Naive thymus-derived CD4-positive, alpha-beta T cell (primary cell): ENCODE results near the gene TMEM117. TPM values are rescaled to one million over a fixed set of nuclear protein-coding genes. Genes with fewer than 3 reads are reported as not detected.

Experiments
- ATAC-seq: fragments of 150-1000 bp; cut with Tn5 transposase; 2 replicates; pipeline ENCODE4 v1.10.0; 2021; ENCODE audit warnings: mild to moderate bottlenecking, moderate library complexity
- CTCF ChIA-PET: fragments of 350-600 bp; sonication (Branson Sonifier 250); formaldehyde crosslinking; loops from one replicate; lab custom pipeline; 2021; ENCODE audit warnings: antibody characterized with exemption; lab: Charles Lee
- POLR2A ChIA-PET: fragments of 350-600 bp; sonication (Branson Sonifier 250); formaldehyde crosslinking; loops from one replicate; lab custom pipeline; 2021; ENCODE audit warnings: antibody characterized with exemption, inconsistent platforms; lab: Charles Lee
- DNase-seq, 9 donors: peaks; one replicate each; pipeline versions ENCODE4 v3.0.0 to v3.0.0-alpha.2; 2020 to 2022; ENCODE audit warnings: mixed read lengths in 1 of 9
- H3K27ac ChIP-seq: one replicate; pipeline ENCODE4 v1.7.0; 2013; ENCODE audit warnings: mild to moderate bottlenecking, low read depth, low read length, moderate library complexity
- H3K27me3 ChIP-seq, 2 donors: one replicate each; pipeline ENCODE4 v1.7.0; 2013; ENCODE audit warnings: low read length in 2 of 2, mild to moderate bottlenecking in 2 of 2, moderate library complexity in 2 of 2; ENCODE audit not compliant: control insufficient read depth in 2 of 2, insufficient read depth in 2 of 2
- H3K36me3 ChIP-seq, 3 experiments: 1 replicate in 2 of 3; 2 replicates in 1 of 3; pipeline ENCODE4 v1.7.0; 2013; ENCODE audit warnings: low read length in 3 of 3, mild to moderate bottlenecking in 3 of 3, moderate library complexity in 1 of 3; ENCODE audit not compliant: insufficient read depth in 3 of 3, control insufficient read depth in 2 of 3
- H3K4me1 ChIP-seq, 2 donors: one replicate each; pipeline ENCODE4 v1.7.0; 2013; ENCODE audit warnings: low read length in 2 of 2, mild to moderate bottlenecking in 2 of 2, moderate library complexity in 1 of 2; ENCODE audit not compliant: control insufficient read depth in 2 of 2, insufficient read depth in 2 of 2
- H3K4me3 ChIP-seq: 2 replicates; pipeline ENCODE4 v1.7.0; 2013; ENCODE audit warnings: mild to moderate bottlenecking, low read length
- H3K9me3 ChIP-seq, 3 experiments: 1 replicate in 2 of 3; 2 replicates in 1 of 3; pipeline ENCODE4 v1.7.0; 2013; ENCODE audit warnings: low read length in 3 of 3; ENCODE audit not compliant: control insufficient read depth in 2 of 3
- H3K27ac Mint-ChIP-seq, 9 donors: one replicate each; pipeline ENCODE4 v1.8.0; 2020 to 2022; ENCODE audit warnings: mixed read lengths in 9 of 9, mild to moderate bottlenecking in 8 of 9, moderate library complexity in 5 of 9, inconsistent platforms in 2 of 9
- H3K27me3 Mint-ChIP-seq, 5 donors: one replicate each; pipeline ENCODE4 v1.8.0; 2021 to 2022; ENCODE audit warnings: mixed read lengths in 5 of 5, mild to moderate bottlenecking in 1 of 5
- H3K36me3 Mint-ChIP-seq, 5 donors: one replicate each; pipeline ENCODE4 v1.8.0; 2020 to 2022; ENCODE audit warnings: mixed read lengths in 5 of 5, mild to moderate bottlenecking in 3 of 5, inconsistent platforms in 1 of 5
- H3K4me1 Mint-ChIP-seq, 7 donors: one replicate each; pipeline ENCODE4 v1.8.0; 2020 to 2022; ENCODE audit warnings: mixed read lengths in 7 of 7, mild to moderate bottlenecking in 3 of 7, inconsistent platforms in 1 of 7
- H3K4me3 Mint-ChIP-seq, 10 donors: one replicate each; pipeline ENCODE4 v1.8.0; 2020 to 2022; ENCODE audit warnings: mild to moderate bottlenecking in 10 of 10, mixed read lengths in 10 of 10, moderate library complexity in 6 of 10, inconsistent platforms in 2 of 10
- H3K9me3 Mint-ChIP-seq, 11 donors: one replicate each; pipeline ENCODE4 v1.8.0; 2020 to 2022; ENCODE audit warnings: mixed read lengths in 11 of 11, mild to moderate bottlenecking in 4 of 11, inconsistent platforms in 1 of 11, moderate library complexity in 1 of 11
- intact Hi-C, 2 donors: fragments of 100-400 bp; cut with micrococcal nuclease; formaldehyde crosslinking; loops; one replicate each; pipeline ENCODE4 v1.15.1; 2023
- polyA plus RNA-seq, 2 donors: library from polyadenylated mRNA; unstranded; fragments of 300-500 nt; fragmentation: Illumina TruSeq; gene quantifications; one replicate each; pipeline ENCODE4 v1.2.3, GENCODE V29; 2021
- total RNA-seq, 6 experiments: library from RNA in 5 of 6; stranded (reverse) in 5 of 6; gene quantifications; 1 replicate in 5 of 6; 2 replicates in 1 of 6; pipeline ENCODE4 v1.2.3 and lab custom pipeline; 2021 to 2026

Gene TMEM117
- total and polyA plus RNA-seq, 7 experiments from 2014 or later: 0.31 to 6.6 (median 4.2) TPM

DNA sequence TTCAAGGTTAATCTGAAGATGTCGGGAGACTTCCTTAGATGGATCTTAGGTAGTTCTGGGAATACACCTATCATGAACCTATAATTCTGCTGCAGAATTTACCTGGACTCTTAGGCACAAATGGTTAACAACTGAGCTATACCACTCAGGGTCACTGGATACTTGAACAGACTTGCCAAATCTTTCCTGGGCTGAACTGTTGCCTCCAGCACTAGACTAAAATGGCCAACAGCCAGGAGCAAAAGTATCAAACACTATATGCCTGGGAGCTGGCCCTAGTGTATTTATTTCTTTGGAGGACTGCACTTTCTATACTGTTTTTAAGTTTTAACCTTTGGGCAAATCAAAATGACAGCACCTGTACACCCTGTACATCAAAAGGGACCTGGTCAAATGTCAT lies 252.8 kb downstream of the TMEM117 start:
- H3K4me3 ChIP-seq: no peak overlapping the region
- H3K4me1 ChIP-seq: no peaks in the 10 kb centered on the region
- H3K36me3 ChIP-seq: no peaks in the 10 kb centered on the region
- Mint-ChIP-seq H3K27ac (no peak overlapping the region), H3K4me3 (no peak overlapping the region), H3K27me3 (no peaks in the 10 kb centered on the region), H3K4me1 (peaks cover 0 to 5% (median 0%) of the 10 kb centered on the region in 7 donors), H3K36me3 (peaks cover 0 to 25% (median 20%) of the 10 kb centered on the region in 5 donors), H3K9me3 (peaks cover 0 to 10% (median 2%) of the 10 kb centered on the region in 11 donors)
- CTCF ChIA-PET: no interaction called here
- DNase-seq (no peak), ATAC-seq (no peak)
- POLR2A ChIA-PET: no interaction called here
- H3K27ac ChIP-seq: no peak overlapping the region
- H3K9me3 ChIP-seq: no peaks in the 10 kb centered on the region
- H3K27me3 ChIP-seq: no peaks in the 10 kb centered on the region
- intact Hi-C loops: no loop called here

DNA sequence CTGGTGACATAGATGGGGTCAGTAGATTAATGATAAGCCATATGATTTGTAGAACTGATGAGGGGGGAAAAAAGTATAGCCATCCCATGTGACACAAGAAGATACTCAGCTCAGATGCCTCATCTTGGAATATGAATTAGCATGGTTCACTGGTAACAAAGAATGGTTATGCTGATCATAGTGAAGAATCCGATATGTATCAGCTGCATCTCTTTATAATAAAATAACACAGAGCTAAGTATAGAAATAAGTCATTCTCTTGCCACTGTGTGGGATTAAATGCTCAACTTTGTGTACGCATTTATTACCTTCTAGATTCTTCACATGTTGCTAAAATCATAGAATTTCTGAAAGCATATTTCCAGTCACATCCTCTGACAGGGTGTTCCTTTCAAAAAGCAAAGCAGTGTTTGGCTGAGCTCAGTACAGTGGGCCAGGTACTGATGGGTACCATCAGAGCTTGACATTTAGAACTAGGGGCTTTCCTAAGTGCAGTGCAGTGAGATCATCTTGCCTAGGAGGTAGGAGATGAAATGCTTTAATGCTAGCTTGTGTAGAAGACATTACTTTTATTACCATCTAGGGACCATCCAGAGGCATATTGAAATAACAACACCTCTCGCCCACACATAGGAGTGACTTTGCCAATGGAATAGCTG lies 256.2 kb downstream of the TMEM117 start:
- no peak overlapping the region for H3K4me3 ChIP-seq
- H3K36me3 Mint-ChIP-seq: peaks cover 0 to 35% (median 20%) of the 10 kb centered on the region in 5 donors

DNA sequence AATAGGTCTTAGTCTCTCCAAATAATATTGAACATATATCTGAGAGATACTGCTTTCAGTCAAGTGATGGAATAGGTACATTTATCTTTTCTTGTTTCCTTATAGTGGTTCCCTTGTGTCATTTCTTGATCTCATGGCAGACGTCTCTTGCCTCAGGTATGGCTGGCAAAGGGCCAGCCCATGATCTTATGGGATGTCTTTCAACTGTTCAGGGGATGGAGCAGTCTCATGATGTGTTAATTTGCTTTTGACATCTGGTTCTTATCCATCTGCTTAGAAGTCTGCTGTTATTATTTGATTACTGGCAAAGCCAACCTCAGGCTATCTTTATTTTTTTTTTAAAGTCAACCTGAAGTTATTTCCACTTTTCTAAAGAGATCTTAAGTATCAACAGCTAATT lies 262.9 kb downstream of the TMEM117 start:
- CTCF ChIA-PET: interaction anchor here (0.7 kb wide), 1 partner anchor 673 kb away, joined by 3 read pairs; no protein-coding TSS in a partner anchor
- no peak for DNase-seq
- ATAC-seq: no peak

More for the DNA sequence above, 256.2 kb downstream of the TMEM117 start:
- Mint-ChIP-seq H3K9me3 (peaks cover 0 to 20% (median 5%) of the 10 kb centered on the region in 11 donors), H3K4me3 (no peak overlapping the region), H3K27ac (no peak overlapping the region), H3K4me1 (peaks cover 0 to 5% (median 0%) of the 10 kb centered on the region in 7 donors), H3K27me3 (no peaks in the 10 kb centered on the region)
- ATAC-seq (no peak), DNase-seq (no peak)
- CTCF ChIA-PET: no interaction called here
- Histone ChIP-seq H3K27me3 (no peaks in the 10 kb centered on the region), H3K36me3 (no peaks in the 10 kb centered on the region), H3K9me3 (no peaks in the 10 kb centered on the region), H3K27ac (no peak overlapping the region), H3K4me1 (no peaks in the 10 kb centered on the region)
- intact Hi-C loops: no loop called here
- POLR2A ChIA-PET: no interaction called here

DNA sequence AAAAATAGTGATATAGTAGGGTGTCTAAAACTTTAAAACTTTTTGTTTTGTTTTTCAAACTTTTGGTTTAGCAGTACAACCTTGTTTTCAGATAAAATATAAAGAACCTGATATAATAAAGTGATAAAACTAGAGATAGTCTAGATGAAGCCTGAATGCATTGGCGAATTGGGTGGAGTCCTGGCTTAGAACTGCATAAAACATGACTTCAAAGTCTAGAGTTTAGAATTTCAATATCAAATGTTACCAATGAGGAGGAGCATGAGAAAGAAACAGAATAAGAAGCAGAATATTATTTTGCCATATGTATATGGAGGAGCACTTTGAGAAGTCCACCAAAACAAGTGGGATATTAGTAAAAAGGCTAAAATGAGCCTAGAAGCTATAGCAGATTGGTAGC lies 263.6 kb downstream of the TMEM117 start:
- ChIA-PET POLR2A (no interaction called here), CTCF (no interaction called here)
- Histone ChIP-seq H3K9me3 (no peaks in the 10 kb centered on the region), H3K4me3 (no peak overlapping the region), H3K27ac (no peak overlapping the region), H3K27me3 (no peaks in the 10 kb centered on the region), H3K4me1 (no peaks in the 10 kb centered on the region), H3K36me3 (no peaks in the 10 kb centered on the region)
- H3K36me3 Mint-ChIP-seq: peaks cover 0 to 22% (median 7%) of the 10 kb centered on the region in 5 donors
- no peak for DNase-seq
- no peak for ATAC-seq
- H3K27ac Mint-ChIP-seq: no peak overlapping the region
- H3K4me1 Mint-ChIP-seq: peaks cover 0 to 4% (median 0%) of the 10 kb centered on the region in 7 donors
- no peaks in the 10 kb centered on the region for H3K27me3 Mint-ChIP-seq
- intact Hi-C loops: no loop called here
- H3K9me3 Mint-ChIP-seq: peaks cover 0 to 11% (median 6%) of the 10 kb centered on the region in 11 donors
- no peak overlapping the region for H3K4me3 Mint-ChIP-seq

More for the DNA sequence above, 262.9 kb downstream of the TMEM117 start:
- Histone ChIP-seq H3K9me3 (no peaks in the 10 kb centered on the region), H3K27me3 (no peaks in the 10 kb centered on the region), H3K4me1 (no peaks in the 10 kb centered on the region), H3K36me3 (no peaks in the 10 kb centered on the region), H3K4me3 (no peak overlapping the region), H3K27ac (no peak overlapping the region)
- H3K9me3 Mint-ChIP-seq: peaks cover 0 to 15% (median 6%) of the 10 kb centered on the region in 11 donors
- POLR2A ChIA-PET: no interaction called here
- peaks cover 0 to 4% (median 0%) of the 10 kb centered on the region in 7 donors for H3K4me1 Mint-ChIP-seq
- intact Hi-C loops: no loop called here
- H3K27me3 Mint-ChIP-seq: no peaks in the 10 kb centered on the region
- H3K27ac Mint-ChIP-seq: no peak overlapping the region
- H3K4me3 Mint-ChIP-seq: no peak overlapping the region
- peaks cover 0 to 22% (median 5%) of the 10 kb centered on the region in 5 donors for H3K36me3 Mint-ChIP-seq

DNA sequence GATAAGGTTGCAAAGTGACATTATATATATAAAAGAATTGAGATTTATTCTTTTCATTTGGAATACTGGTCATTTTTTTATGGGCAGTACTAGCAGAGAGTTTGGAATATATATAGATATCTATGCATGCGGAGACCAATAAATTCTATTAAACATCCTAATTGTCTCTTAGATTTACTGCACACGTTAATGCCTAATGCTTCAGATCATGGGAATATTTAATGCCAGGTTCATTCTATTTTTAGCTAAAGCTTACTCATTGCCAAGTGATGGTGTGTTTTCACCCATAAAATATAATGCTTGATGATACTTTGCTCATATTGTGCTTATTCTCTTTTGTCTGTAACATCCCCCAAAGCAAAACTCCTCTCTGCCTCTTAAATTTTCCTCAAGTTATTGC lies 264.4 kb downstream of the TMEM117 start:
- no peak for ATAC-seq
- Mint-ChIP-seq H3K27me3 (no peaks in the 10 kb centered on the region), H3K27ac (no peak overlapping the region), H3K4me1 (peaks cover 0 to 4% (median 2%) of the 10 kb centered on the region in 7 donors), H3K36me3 (peaks cover 0 to 18% (median 3%) of the 10 kb centered on the region in 5 donors), H3K9me3 (peaks cover 0 to 10% (median 4%) of the 10 kb centered on the region in 11 donors), H3K4me3 (no peak overlapping the region)
- Histone ChIP-seq H3K27me3 (no peaks in the 10 kb centered on the region), H3K4me1 (no peaks in the 10 kb centered on the region), H3K36me3 (no peaks in the 10 kb centered on the region), H3K4me3 (no peak overlapping the region), H3K9me3 (no peaks in the 10 kb centered on the region), H3K27ac (no peak overlapping the region)
- ChIA-PET POLR2A (no interaction called here), CTCF (no interaction called here)
- no peak for DNase-seq
- intact Hi-C loops: no loop called here

DNA sequence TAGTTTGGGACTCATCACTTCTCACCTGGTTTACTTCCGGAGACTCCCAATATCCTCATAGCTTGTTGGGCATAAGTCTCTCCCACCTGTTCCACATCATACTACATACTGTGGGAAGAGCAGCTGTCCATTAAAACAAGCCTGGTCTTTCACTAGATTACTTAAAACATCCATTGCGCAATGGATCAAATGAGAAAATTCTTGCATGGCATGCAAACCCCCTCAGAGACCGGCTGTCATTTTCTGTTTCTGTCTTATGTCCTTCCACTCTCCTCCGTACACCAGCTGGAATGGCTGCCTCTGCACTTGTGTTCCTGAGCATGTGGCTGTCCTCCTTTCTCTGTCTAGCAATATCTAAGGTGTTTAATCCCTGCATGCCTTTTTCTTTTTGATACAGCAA lies 265.6 kb downstream of the TMEM117 start:
- Mint-ChIP-seq H3K27ac (no peak overlapping the region), H3K27me3 (no peaks in the 10 kb centered on the region), H3K9me3 (peaks cover 0 to 7% (median 1%) of the 10 kb centered on the region in 11 donors), H3K4me1 (peaks cover 0 to 4% (median 2%) of the 10 kb centered on the region in 7 donors), H3K4me3 (no peak overlapping the region), H3K36me3 (peaks cover 0 to 14% (median 0%) of the 10 kb centered on the region in 5 donors)
- ChIA-PET POLR2A (no interaction called here), CTCF (no interaction called here)
- H3K4me3 ChIP-seq: no peak overlapping the region
- intact Hi-C loops: no loop called here
- DNase-seq: no peak
- H3K36me3 ChIP-seq: no peaks in the 10 kb centered on the region
- H3K27ac ChIP-seq: no peak overlapping the region
- ATAC-seq: no peak
- no peaks in the 10 kb centered on the region for H3K27me3 ChIP-seq
- no peaks in the 10 kb centered on the region for H3K9me3 ChIP-seq
- H3K4me1 ChIP-seq: no peaks in the 10 kb centered on the region

DNA sequence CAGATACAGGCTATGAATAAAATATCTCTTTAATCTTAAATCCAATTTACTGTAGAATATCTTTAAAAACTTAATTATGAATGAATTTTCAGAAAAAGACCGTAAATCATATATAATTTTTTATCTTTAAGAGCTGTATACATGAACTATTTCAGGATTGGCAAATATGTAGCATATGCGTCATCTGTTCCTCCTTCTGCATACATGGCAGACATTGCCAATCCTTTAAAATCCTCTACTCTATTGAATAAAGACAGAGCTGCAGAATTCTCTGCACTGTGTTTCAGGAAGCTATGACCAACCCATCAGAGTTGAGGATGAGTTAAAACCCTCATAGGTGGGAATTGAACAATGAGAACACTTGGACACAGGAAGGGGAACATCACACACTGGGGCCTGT lies 279.0 kb downstream of the TMEM117 start:
- no peak overlapping the region for H3K27ac Mint-ChIP-seq
- ChIA-PET CTCF (no interaction called here), POLR2A (no interaction called here)
- no peaks in the 10 kb centered on the region for H3K9me3 ChIP-seq
- H3K27ac ChIP-seq: no peak overlapping the region
- no peaks in the 10 kb centered on the region for H3K36me3 ChIP-seq
- no peak for ATAC-seq
- H3K4me1 ChIP-seq: no peaks in the 10 kb centered on the region
- H3K27me3 ChIP-seq: no peaks in the 10 kb centered on the region
- no peaks in the 10 kb centered on the region for H3K4me1 Mint-ChIP-seq
- intact Hi-C loops: no loop called here
- no peak for DNase-seq
- H3K27me3 Mint-ChIP-seq: no peaks in the 10 kb centered on the region
- H3K36me3 Mint-ChIP-seq: peaks cover 0 to 10% (median 5%) of the 10 kb centered on the region in 5 donors
- no peak overlapping the region for H3K4me3 Mint-ChIP-seq
- H3K4me3 ChIP-seq: no peak overlapping the region
- peaks cover 2 to 21% (median 5%) of the 10 kb centered on the region in 11 donors for H3K9me3 Mint-ChIP-seq
